IMR-90 (cell line): ENCODE results near the gene ARSD. TPM values are rescaled to one million over a fixed set of nuclear protein-coding genes. Genes with fewer than 3 reads are reported as not detected.

Source experiments
- ATAC-seq: fragments of 200-7000 bp; cut with Tn5 transposase; 2 replicates; pipeline ENCODE4 v1.9.1; 2020; ENCODE audit warnings: low read depth, mild to moderate bottlenecking, moderate library complexity
- BruUV-seq: library from RNA; stranded (reverse); fragments of 400-500 nt; replicated peaks from 2 replicates; lab custom pipeline; 2021; lab: Mats Ljungman, UMichigan
- CTCF ChIA-PET: fragments of 300-600 bp; formaldehyde crosslinking; extraction: SDS; loops from one replicate; lab custom pipeline; 2021; ENCODE audit warnings: antibody characterized with exemption; lab: Yijun Ruan, JAX
- POLR2A ChIA-PET: fragments of 300-600 bp; sonication (Branson Sonifier 250); formaldehyde crosslinking; loops from one replicate; lab custom pipeline; 2022; ENCODE audit warnings: antibody characterized with exemption; ENCODE audit not compliant: unreplicated experiment; lab: Charles Lee
- DNase-seq: peaks from one replicate; pipeline ENCODE4 v3.0.0; 2013
- H2AFZ ChIP-seq: replicated peaks from 2 replicates; pipeline ENCODE3; 2013; ENCODE audit warnings: low read length, mild to moderate bottlenecking; ENCODE audit not compliant: poor library complexity
- H2AK5ac ChIP-seq: 2 replicates; pipeline ENCODE4 v1.6.1; 2013; ENCODE audit warnings: low read depth, low read length, inconsistent platforms
- H2AK9ac ChIP-seq: replicated peaks from 2 replicates; pipeline ENCODE3; 2013; ENCODE audit warnings: mild to moderate bottlenecking, low read depth, low read length, moderate library complexity; ENCODE audit not compliant: poor library complexity
- H2BK120ac ChIP-seq: 2 replicates; pipeline ENCODE4 v1.6.1; 2013; ENCODE audit warnings: low read depth, low read length, inconsistent platforms
- H2BK15ac ChIP-seq: 3 replicates; pipeline ENCODE4 v1.6.1; 2013; ENCODE audit warnings: low read depth, low read length, inconsistent platforms
- H2BK20ac ChIP-seq: 2 replicates; pipeline ENCODE4 v1.6.1; 2013; ENCODE audit warnings: low read depth, mild to moderate bottlenecking, inconsistent platforms, low read length, moderate library complexity
- H2BK5ac ChIP-seq: 2 replicates; pipeline ENCODE4 v1.6.1; 2013; ENCODE audit warnings: mild to moderate bottlenecking, low read depth, low read length, inconsistent platforms; ENCODE audit not compliant: poor library complexity, severe bottlenecking
- H3K14ac ChIP-seq: replicated peaks from 2 replicates; pipeline ENCODE4 v1.6.1; 2013; ENCODE audit warnings: low read depth, low read length, inconsistent platforms
- H3K18ac ChIP-seq: 2 replicates; pipeline ENCODE4 v1.6.1; 2013; ENCODE audit warnings: low read depth, low read length, control low read depth
- H3K23ac ChIP-seq: 2 replicates; pipeline ENCODE4 v1.6.1; 2013; ENCODE audit warnings: low read depth, low read length, inconsistent platforms
- H3K27ac ChIP-seq: 2 replicates; pipeline ENCODE4 v1.5.1; 2013; ENCODE audit warnings: mild to moderate bottlenecking, control low read depth, low read length; ENCODE audit not compliant: insufficient read depth
- H3K27me3 ChIP-seq: 2 replicates; pipeline ENCODE4 v1.6.1; 2013; ENCODE audit warnings: low read length; ENCODE audit not compliant: control insufficient read depth, insufficient read depth
- H3K36me3 ChIP-seq: 2 replicates; pipeline ENCODE4 v1.6.1; 2013; ENCODE audit warnings: low read length, mixed read lengths; ENCODE audit not compliant: control insufficient read depth, insufficient read depth
- H3K4ac ChIP-seq: 2 replicates; pipeline ENCODE4 v1.6.1; 2013; ENCODE audit warnings: low read depth, low read length, inconsistent platforms
- H3K4me1 ChIP-seq: 2 replicates; pipeline ENCODE4 v1.6.1; 2013; ENCODE audit warnings: low read length, mixed read lengths; ENCODE audit not compliant: control insufficient read depth, insufficient read depth
- H3K4me2 ChIP-seq: 2 replicates; pipeline ENCODE4 v1.6.1; 2013; ENCODE audit warnings: low read depth, mild to moderate bottlenecking, control low read depth, low read length, moderate library complexity
- H3K4me3 ChIP-seq: 2 replicates; pipeline ENCODE4 v1.5.1; 2013; ENCODE audit warnings: low read depth, mild to moderate bottlenecking, control low read depth, low read length, moderate library complexity; ENCODE audit not compliant: insufficient read depth
- H3K56ac ChIP-seq: 2 replicates; pipeline ENCODE4 v1.6.1; 2013; ENCODE audit warnings: low read length, inconsistent platforms; ENCODE audit not compliant: insufficient read depth; ENCODE audit errors: extremely low read depth
- H3K79me1 ChIP-seq, 2 experiments: 2 replicates each; pipeline ENCODE4 v1.6.1; 2013; ENCODE audit warnings: low read length in 2 of 2, inconsistent platforms in 1 of 2, low read depth in 1 of 2
- H3K9ac ChIP-seq: 2 replicates; pipeline ENCODE4 v1.6.1; 2013; ENCODE audit warnings: low read depth, low read length, control low read depth
- H3K9me1 ChIP-seq: 2 replicates; pipeline ENCODE4 v1.6.1; 2013; ENCODE audit warnings: low read length, inconsistent platforms; ENCODE audit not compliant: insufficient read depth
- H3K9me3 ChIP-seq: 2 replicates; pipeline ENCODE4 v1.6.1; 2013; ENCODE audit warnings: low read length; ENCODE audit not compliant: control insufficient read depth, insufficient read depth
- H4K20me1 ChIP-seq: 2 replicates; pipeline ENCODE4 v1.6.1; 2013; ENCODE audit warnings: low read length, inconsistent platforms; ENCODE audit not compliant: insufficient read depth
- H4K5ac ChIP-seq: 2 replicates; pipeline ENCODE4 v1.6.1; 2013; ENCODE audit warnings: mild to moderate bottlenecking, low read depth, low read length, control low read depth
- H4K8ac ChIP-seq, 2 experiments: 2 replicates each; pipeline ENCODE4 v1.6.1; 2013; ENCODE audit warnings: low read depth in 2 of 2, low read length in 2 of 2, control low read depth in 1 of 2, inconsistent platforms in 1 of 2
- H4K91ac ChIP-seq: 2 replicates; pipeline ENCODE4 v1.6.1; 2013; ENCODE audit warnings: low read depth, low read length, inconsistent platforms; ENCODE audit not compliant: insufficient read depth
- BHLHE40 ChIP-seq: fragments of 150-350 bp; IDR thresholded peaks from 2 replicates; pipeline ENCODE4 v1.6.1; 2016; ENCODE audit warnings: mild to moderate bottlenecking, low read depth, low read length
- CEBPB ChIP-seq: IDR thresholded peaks from 2 replicates; pipeline ENCODE4 v1.6.1; 2012; ENCODE audit warnings: low read depth, low read length, improper control_type of control experiment
- CHD1 ChIP-seq: IDR thresholded peaks from 2 replicates; pipeline ENCODE4 v1.6.1; 2012; ENCODE audit warnings: low read depth, low read length, improper control_type of control experiment
- ELK1 ChIP-seq: fragments of 150-350 bp; IDR thresholded peaks from 2 replicates; pipeline ENCODE4 v1.6.1; 2016; ENCODE audit warnings: low read depth, mild to moderate bottlenecking, low read length, moderate library complexity, borderline replicate concordance
- MAFK ChIP-seq: IDR thresholded peaks from 2 replicates; pipeline ENCODE4 v1.6.1; 2012; ENCODE audit warnings: low read depth, low read length, improper control_type of control experiment
- MAZ ChIP-seq: IDR thresholded peaks from 2 replicates; pipeline ENCODE4 v1.6.1; 2012; ENCODE audit warnings: low read depth, mild to moderate bottlenecking, low read length, improper control_type of control experiment, moderate library complexity, borderline replicate concordance
- MXI1 ChIP-seq: IDR thresholded peaks from 2 replicates; pipeline ENCODE4 v1.6.1; 2012; ENCODE audit warnings: low read depth, mild to moderate bottlenecking, low read length, moderate library complexity, borderline replicate concordance
- NFE2L2 ChIP-seq: fragments of 150-350 bp; IDR thresholded peaks from 2 replicates; pipeline ENCODE4 v1.6.1; 2016; ENCODE audit warnings: low read depth, mild to moderate bottlenecking, low read length
- POLR2A ChIP-seq: IDR thresholded peaks from 2 replicates; pipeline ENCODE4 v1.6.1; 2012; ENCODE audit warnings: mild to moderate bottlenecking, low read depth, low read length
- RCOR1 ChIP-seq: IDR thresholded peaks from 2 replicates; pipeline ENCODE4 v1.6.1; 2012; ENCODE audit warnings: mild to moderate bottlenecking, low read length, improper control_type of control experiment; ENCODE audit not compliant: insufficient replicate concordance
- RFX5 ChIP-seq: IDR thresholded peaks from 2 replicates; pipeline ENCODE4 v1.8.0; 2012; ENCODE audit warnings: low read depth, mild to moderate bottlenecking, low read length, moderate library complexity
- SMC3 ChIP-seq: fragments of 150-350 bp; IDR thresholded peaks from 2 replicates; pipeline ENCODE4 v1.6.1; 2016; ENCODE audit warnings: low read depth, mild to moderate bottlenecking, antibody characterized with exemption, low read length, moderate library complexity
- USF2 ChIP-seq: fragments of 150-350 bp; IDR thresholded peaks from 2 replicates; pipeline ENCODE4 v1.6.1; 2017; ENCODE audit warnings: mild to moderate bottlenecking, antibody characterized with exemption, low read length, low read depth
- WGBS, 2 experiments: methylation state at CpG; one replicate each; pipeline versions ENCODE4 v1.1.5 to v1.1.7; 2013; ENCODE audit warnings: missing lambda C conversion rate in 2 of 2; ENCODE audit not compliant: insufficient read length in 1 of 2; ENCODE audit errors: extremely low coverage in 2 of 2; 5-methylcytosine and 5-hydroxymethylcytosine counted together
- dilution Hi-C: fragments of 300-500 bp; cut with HindIII; formaldehyde crosslinking; loops from one replicate; pipeline ENCODE4 v1.14.3; 2018; ENCODE audit warnings: low sequenced_read_pairs; ENCODE audit not compliant: unreplicated experiment
- in situ Hi-C: fragments of 300-500 bp; cut with MboI; formaldehyde crosslinking; loops from 3 replicates; pipeline ENCODE4 v1.14.3; 2019; ENCODE audit warnings: low sequenced_read_pairs, inconsistent platforms, mixed read lengths
- intact Hi-C: fragments of 100-400 bp; cut with micrococcal nuclease; formaldehyde crosslinking; loops from 2 replicates; pipeline ENCODE4 v1.10.0; 2022
- polyA plus RNA-seq, 3 experiments: library from polyadenylated mRNA; depleted of rRNA; stranded (reverse); fragments of >200 nt; gene quantifications; 2 replicates each; pipeline ENCODE4 v1.2.3, GENCODE V29; 2012; ENCODE audit warnings: low replicate concordance in 1 of 3
- total RNA-seq: library from RNA; depleted of rRNA; stranded (reverse); fragments of >200 nt; gene quantifications from 2 replicates; pipeline ENCODE4 v1.2.3, GENCODE V29; 2012
- TF ChIP-seq, protein P1 (sequence below): conservative IDR thresholded peaks from 2 replicates; pipeline ENCODE4 v1.5.1; 2012; ENCODE audit warnings: mild to moderate bottlenecking, low read depth, low read length, improper control_type of control experiment

Gene ARSD
- total and polyA plus RNA-seq, 2 of the 4 experiments (the other 2 are of a cell fraction), result 5.1 to 6.3 TPM

DNA sequence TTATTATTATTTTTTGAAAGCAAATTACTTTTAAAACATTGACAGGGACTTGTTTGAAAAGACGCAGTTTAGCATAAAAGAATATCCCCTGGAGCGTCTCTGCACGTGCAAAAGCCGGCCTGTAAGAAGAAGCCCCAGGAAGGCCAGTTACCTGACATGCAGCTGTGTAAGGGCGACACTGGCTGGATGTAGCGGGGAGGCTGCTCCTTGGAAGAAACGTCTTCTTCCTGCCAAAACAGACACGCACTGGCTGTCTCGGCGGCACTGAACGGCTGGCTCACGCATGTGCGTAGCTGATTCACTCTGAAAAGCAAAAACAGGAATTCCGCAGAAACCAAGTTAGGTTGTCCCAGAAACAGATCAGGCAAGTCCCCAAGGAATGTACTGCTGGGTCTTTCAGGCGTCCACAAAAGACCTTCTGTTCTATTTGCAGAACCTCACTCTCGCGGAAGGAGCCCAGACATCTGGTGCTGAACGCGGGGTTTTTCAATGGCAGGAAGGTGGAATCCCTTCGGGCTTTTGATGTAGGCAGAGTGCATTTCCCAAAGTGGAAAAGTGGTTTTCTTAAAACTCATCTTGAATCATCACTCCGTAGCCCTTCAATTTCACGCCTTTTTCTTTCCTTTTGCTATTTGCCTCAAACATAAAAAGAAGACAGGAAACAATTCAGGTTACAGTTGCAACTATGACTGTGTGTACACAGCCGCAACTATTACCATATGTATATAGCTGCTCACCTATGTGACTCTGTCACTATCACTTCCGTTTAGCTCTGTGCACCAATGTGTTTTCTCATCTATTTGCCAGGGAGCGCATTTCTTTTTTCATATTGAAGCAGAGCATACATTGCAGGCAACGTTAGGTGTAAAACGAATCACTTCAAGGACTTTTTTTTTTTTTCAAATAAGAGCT lies 39.1 kb upstream of the ARSD start:
- H4K5ac ChIP-seq, result no peak overlapping the region
- H3K4me2 ChIP-seq, result 0 out of 2 replicates have a peak overlapping the region, but pooled peaks have one; percentile 8
- H3K9me3 ChIP-seq, result peaks cover 5% of the 10 kb centered on the region; the same call in 1 of the 2 replicates
- WGBS, 2 experiments, result 53% methylated on average over 14 of the region's 27 CpGs; no CpG with 5 or more reads in 1 of the 2 experiments
- H3K4me1 ChIP-seq, result peaks cover 1% of the 10 kb centered on the region; the same call in 1 of the 2 replicates
- BruUV-seq, result no TSS peak
- H3K27me3 ChIP-seq, result no peaks in the 10 kb centered on the region
- no peak overlapping the region for H2AK9ac ChIP-seq
- H3K79me1 ChIP-seq, result no peaks in the 10 kb centered on the region
- H3K4ac ChIP-seq, result no peak overlapping the region
- dilution Hi-C loops, result no loop called here
- H3K27ac ChIP-seq, result no peak overlapping the region
- no peaks in the 10 kb centered on the region for H3K36me3 ChIP-seq
- ChIA-PET CTCF (no interaction called here), POLR2A (no interaction called here)
- no peak overlapping the region for H4K91ac ChIP-seq
- H3K9me1 ChIP-seq, result no peaks in the 10 kb centered on the region
- no peak overlapping the region for H2BK5ac ChIP-seq
- H2AK5ac ChIP-seq, result no peak overlapping the region
- DNase-seq, result peak; percentile 29
- H3K14ac ChIP-seq, result no peak overlapping the region
- H2BK15ac ChIP-seq, result no peak overlapping the region
- H2AFZ ChIP-seq, result peak overlapping the region; percentile 57
- H2BK120ac ChIP-seq, result no peak overlapping the region
- intact Hi-C loops, result no loop called here
- ATAC-seq, result no peak
- in situ Hi-C loops, result no loop called here
- no peak overlapping the region for H4K8ac ChIP-seq
- TF ChIP-seq POLR2A (no peak), RFX5 (no peak), MAFK (no peak), SMC3 (no peak), CEBPB (no peak), MXI1 (no peak), CHD1 (no peak), BHLHE40 (no peak), ELK1 (no peak), USF2 (no peak), MAZ (no peak), RCOR1 (no peak), NFE2L2 (no peak)
- TF ChIP-seq, protein P1, sequence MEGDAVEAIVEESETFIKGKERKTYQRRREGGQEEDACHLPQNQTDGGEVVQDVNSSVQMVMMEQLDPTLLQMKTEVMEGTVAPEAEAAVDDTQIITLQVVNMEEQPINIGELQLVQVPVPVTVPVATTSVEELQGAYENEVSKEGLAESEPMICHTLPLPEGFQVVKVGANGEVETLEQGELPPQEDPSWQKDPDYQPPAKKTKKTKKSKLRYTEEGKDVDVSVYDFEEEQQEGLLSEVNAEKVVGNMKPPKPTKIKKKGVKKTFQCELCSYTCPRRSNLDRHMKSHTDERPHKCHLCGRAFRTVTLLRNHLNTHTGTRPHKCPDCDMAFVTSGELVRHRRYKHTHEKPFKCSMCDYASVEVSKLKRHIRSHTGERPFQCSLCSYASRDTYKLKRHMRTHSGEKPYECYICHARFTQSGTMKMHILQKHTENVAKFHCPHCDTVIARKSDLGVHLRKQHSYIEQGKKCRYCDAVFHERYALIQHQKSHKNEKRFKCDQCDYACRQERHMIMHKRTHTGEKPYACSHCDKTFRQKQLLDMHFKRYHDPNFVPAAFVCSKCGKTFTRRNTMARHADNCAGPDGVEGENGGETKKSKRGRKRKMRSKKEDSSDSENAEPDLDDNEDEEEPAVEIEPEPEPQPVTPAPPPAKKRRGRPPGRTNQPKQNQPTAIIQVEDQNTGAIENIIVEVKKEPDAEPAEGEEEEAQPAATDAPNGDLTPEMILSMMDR, result no peak
- no peak overlapping the region for H3K18ac ChIP-seq
- H3K4me3 ChIP-seq, result no peak overlapping the region
- no peaks in the 10 kb centered on the region for H4K20me1 ChIP-seq
- no peak overlapping the region for H2BK20ac ChIP-seq
- H3K23ac ChIP-seq, result no peak overlapping the region
- no peak overlapping the region; the same call in 1 of the 2 replicates for H3K9ac ChIP-seq
- no peak overlapping the region for H3K56ac ChIP-seq
